HUDEP-2 (cell line): Measurements from ENCODE around the gene TNP2.

ENCODE experiments used
- DNase-seq, 76 experiments: peaks; one replicate each; lab custom pipeline; 2025; ENCODE audit not compliant: unreplicated experiment in 76 of 76; lab: John Stamatoyannopoulos, UW

The TNP2 gene

GRCh38 chr16:11268921-11269375 is at the start of gene TNP2:
Gene TNP2 (minus strand): TSS chr16:11269325. CDS start chr16:11269262, 63 bp downstream.
- DNase-seq, result no peak

DNA sequence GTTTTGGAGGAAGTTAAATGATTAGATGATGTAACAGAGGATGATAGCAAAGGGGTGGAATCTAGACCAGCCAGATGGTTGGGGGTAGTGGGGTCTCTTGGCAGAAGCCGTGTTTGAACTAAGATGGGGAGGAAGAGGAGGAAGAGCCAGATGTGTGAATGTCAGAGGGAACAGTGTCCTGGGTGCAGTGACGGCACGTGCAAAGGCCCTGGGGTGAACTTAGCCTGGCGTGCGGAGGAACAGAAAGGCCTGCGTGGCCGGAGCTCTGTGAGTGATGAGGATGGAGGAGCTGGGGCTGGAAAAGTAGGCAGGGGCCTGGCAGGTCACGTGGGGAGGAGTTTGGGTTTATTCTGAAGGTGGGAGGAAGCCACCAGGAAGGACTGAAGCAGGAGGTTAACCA is 49.7 kb upstream of the TNP2 start:
- no peak for DNase-seq

DNA sequence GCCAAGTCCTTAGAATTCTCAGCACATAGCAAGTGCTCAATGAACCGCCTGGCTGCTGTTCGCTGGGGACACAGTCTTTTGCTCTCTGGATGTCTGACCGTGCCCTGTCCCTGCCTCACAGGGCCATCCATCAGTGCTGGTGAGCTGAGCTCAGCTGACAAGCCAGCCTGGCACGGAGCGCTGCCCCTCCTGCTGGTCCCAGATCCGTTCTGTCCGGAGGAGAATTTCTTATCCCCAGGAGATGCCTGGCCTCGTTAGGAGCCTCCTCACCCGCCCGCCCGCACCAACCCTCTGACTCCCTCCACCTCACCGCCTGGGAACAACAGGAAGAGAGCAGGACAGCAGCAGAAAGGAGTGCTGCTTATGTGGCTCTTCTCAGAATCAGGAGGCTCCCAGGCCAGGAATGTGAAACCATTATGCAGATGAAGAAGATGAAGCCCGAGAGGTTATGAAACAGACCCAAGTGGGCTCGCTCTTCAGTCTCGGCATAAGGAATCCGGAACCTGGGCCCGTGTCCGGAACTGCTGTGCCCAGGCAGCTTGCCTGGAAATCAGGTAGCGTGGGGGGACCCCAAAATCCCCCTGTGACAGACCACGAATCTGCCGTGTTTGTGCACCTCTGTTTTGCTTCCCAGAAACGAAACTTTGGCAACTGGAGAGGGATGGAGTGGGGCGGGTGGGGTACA is 47.3 kb upstream of the TNP2 start:
- DNase-seq, result no peak

- DNase-seq, result no peak
Measured at GRCh38 chr16:11315510-11315909, 46.4 kb upstream of the TNP2 start.

DNA sequence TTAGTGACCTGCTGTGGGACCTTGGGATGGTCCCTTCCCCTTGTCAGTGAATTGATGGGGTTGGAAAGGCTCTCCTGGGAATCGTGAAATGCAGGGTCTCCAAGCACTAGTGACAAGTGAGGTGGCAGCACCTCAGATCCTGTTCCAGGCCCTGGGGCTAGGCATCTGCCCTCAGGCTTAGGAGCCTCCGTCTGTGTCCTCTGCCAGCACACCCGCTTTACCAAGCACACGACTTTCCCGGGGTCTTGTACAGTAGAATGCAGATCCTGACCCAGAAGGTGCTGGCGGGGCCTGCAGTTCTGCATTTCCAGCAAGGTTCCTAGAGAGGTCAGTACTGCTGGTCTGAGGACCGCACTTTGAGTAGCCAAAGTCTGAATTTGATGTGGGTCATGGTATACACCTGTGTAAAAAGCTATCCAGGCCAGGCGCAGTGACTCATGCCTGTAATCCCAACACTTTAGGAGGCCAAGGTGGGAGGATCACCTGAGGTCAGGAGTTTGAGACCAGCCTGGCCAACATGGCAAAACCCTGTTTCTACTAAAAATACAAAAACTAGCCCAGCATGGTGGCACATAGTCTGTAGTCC is 45.3 kb upstream of the TNP2 start:
- DNase-seq, result no peak

DNA sequence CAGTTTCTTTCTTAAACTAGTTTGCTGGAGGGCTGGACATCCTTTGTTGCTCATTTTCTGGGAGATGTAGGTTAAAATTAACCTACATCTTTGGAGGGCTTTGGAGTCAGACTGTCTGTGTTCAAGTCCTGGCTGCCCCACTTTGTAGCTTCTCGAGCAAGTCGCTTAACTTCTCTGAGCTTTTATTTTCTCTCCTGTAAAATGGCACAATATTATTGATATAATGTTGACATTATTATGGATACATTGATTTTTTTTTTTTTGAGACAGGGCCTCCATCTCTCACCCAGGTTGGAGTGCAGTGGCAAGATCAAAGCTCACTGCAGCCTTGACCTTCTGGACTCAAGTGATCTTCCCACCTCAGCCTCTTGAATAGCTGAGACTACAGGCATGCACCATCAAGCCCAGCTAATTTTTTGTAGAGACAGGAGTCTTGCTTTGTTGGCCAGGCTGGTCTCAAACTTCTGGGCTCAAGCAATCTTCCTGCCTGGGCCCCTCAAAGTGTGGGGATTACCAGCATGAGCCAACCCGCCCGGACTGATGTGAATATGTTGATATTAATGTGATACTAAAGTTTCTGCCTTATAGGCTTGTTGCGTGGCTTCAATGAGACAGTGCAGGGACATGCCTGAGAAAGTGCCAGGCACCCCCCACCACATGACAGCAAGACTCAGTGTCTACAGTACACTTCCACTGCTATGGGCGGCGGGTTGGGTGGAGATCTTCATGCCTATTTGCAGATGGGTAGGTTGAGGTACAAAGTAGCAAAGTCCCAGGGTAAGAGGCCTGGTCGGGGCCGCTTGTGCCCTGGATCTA is 44.6 kb upstream of the TNP2 start:
- DNase-seq, result no peak

DNA sequence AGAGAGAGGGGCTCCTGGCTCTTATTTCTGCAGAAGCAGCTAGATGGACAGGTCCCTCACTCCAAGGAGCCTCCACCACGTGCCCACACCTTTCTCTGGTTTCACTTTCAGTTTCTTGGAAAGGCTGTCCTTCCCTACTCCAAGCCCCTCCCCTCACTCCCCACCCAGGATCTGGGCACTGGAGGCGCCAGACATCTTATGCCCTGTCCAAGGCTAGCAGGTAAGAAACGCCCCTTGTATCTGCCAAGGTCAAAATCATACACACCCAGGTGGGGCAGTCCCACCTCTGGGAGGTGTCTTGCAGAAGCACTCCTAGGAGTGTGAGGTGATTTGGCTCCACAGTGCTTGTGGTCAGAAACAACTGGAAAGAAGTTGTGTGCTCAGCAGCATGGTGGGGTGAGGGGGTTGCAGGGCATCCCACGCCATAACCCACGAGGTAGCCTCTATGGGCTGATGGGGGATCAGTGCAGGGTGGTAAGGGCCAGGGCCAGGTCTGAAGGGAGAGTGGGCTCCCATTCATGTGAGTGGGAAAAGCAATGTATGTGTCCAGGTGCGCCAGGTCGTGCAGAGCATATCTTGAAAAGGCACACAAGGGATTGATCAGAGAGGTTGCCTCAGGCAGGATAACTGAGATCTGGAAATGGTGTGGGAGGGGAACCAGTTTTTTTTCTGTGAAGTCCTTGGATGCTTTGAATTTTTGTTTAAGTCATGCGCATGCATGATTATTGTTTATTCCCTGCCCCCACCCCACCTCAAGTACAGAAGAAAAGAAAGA is 43.8 kb upstream of the TNP2 start:
- peak in 7 of 76 experiments; percentile 4 to 23 (median 5) for DNase-seq

GRCh38 chr16:11310997-11311561 is 42.0 kb upstream of the TNP2 start:
- DNase-seq, result peak in 1 of 76 experiments; percentile 9

DNA sequence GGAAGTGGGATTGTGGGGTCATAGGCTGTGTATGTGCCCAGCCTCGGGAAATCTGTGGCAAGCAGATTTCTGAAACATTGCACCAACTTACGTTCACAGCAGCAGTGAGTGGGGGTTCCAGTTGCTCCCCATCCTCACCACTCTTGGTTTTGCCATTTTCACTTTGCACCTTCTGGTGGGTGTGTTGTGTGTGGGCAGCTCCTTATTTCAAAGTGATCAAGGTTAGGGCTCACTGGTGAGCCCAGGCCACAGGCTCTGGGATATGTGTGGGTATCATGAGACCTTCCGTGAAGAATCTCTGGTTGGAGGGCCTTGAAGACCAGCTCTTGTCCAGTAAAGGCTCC is 41.5 kb upstream of the TNP2 start:
- no peak for DNase-seq

DNA sequence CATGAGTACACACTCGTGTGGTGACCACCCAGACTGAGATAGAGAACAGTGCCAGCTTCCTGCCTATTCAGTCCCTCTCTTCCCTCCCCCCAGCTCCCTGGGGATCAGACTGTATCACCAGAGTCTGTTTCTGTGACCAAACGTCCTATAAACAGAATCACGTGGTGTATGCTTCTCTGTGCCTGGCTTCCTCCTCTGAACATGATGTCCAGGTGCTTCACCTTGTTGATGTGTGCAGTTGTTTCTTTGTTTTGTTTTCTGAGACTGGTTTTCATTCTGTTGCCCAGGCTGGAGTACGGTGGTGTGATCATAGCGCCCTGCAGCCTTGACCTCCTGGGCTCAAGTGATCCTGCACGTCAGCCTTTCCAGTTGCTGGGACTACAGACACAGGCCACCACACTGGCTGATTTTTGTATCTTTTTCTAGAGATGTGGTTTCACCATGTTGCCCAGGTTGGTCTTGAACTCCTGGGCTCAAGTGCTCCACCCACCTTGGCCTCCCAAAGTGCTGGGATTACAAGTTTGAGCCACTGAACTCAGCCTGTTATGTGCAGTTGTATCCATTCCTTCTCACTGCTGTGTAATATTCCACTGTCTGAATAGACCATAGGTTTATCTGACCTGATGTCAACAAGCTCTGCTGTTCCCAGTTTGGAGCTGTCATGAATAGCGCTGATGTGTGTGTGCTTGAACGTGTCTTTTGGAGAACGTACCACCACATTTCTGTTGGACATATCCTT is 40.9 kb upstream of the TNP2 start:
- DNase-seq, result no peak

DNA sequence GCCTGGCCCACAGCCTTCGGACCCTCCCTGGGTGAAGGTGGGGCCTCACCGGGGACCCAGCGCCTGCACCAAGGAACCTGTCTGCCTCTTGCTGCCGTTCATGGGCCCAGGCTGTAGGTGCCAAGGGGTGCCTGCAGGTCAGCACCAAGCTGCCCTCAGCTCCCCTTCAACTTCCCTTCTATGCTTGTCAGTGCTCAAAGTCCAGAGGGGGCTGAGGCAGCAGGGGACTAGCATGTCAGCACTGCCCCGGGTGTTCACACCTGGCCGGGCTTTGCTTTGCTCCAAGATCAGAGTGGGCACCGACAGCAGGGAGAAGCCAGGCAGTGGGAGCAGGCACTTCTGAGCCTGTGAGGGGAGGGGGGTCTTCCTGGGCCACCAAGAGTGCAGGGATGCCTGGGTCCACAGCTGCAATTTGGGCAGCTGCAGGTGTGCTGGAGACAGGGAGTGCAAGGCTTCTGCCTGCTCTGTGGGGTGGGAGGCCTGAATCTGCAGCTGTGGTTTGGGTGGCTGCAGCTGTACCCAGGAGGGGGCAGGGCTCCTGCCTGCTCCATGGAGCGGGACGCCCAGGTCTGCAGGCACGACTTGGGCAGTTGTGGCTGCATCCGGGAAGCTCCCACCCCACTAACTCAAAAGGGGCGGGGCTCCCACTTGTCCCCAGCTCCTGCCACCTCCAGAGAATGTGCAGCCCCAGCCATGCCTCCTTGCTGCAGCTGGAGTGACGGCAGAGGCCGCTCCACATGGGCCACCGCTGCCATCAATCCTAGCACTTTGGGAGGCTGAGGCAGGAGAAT is 39.6 kb upstream of the TNP2 start:
- no peak for DNase-seq

GRCh38 chr16:11307639-11308492 is 38.7 kb upstream of the TNP2 start:
- no peak for DNase-seq

DNA sequence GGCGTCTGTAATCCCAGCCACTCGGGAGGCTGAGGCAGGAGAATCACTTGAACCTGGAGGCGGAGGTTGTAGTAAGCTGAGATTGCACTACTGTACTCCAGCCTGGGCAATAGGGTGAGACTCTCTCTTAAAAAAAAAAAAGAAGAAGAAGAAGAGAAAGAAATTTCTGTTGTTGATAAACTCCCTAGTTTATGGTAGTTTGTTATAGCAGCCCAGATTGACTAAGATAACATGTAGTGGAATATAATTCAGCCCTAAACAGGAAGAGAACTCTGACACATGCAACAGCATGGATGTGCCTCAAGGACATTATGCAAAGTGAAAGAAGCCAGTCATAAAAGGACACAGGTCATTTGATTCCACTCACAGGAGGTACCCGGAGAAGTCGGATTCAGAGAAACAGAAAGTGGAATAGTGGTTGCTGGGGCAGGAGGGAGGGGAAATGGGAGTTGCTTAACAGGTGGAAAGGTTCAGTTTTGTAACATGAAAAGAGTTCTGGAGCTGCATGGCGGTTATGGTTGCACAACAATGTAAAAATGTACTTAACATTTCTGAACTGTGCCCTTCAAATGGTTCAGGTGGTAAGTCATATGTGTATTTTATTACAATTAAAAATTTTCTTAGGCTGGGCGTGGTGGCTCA is 38.0 kb upstream of the TNP2 start:
- no peak for DNase-seq

- DNase-seq, result no peak
Measured at GRCh38 chr16:11306381-11306780, 37.3 kb upstream of the TNP2 start.

DNA sequence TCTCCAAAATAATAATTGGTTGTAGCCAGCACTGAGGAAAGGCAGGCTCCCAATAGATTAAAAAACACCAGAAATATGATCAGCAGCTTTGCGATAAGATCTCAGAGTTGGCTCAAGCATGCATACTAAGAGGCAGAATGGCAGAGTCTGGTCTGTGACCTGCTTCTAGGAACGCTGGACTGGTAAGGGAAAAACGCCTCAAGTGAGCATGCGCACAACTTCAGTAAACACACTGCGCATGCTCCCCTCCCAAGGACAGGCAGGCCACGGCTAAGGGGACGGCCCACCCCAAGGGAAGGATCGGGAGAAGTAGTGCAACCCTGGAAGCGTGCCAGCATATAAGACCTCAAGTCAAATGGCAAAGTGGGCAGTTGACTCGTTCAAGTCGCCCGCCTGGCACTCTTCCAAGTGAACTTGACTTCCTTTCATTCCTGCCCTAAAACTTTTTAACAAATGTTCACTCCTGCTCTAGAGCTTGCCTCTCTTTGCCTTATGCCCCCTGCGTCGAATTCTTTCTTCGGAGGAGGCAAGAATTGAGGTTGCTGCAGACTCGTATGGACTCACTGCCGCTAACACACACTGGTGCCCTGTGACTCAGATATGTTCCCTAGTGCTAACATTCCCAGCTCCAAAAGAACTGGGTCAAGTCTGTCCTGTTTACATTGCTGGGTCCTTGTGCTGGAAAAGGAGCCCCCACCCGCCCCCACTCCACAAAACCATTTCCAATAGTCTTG is 34.4 kb upstream of the TNP2 start:
- DNase-seq, result peak in 1 of 76 experiments; percentile 23

DNA sequence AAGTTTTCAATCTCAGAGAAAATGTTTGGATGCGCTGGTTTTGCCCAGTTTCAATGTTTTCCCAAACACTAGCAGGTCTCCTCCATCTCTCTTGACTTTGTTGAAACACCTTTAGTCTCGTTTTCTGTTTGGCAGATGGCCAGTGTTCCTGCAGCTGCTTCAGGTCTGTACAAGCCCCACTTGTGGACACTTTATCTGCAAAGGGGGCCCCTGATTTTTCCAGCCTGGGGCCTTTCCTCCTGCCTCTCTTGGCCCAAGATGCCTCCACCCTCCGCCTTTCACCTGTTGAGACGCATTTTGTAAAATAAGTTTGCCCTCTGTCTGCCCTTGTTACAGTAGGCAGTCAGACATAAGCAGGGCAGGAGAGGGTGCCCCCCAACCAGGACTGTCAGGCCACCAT is 33.9 kb upstream of the TNP2 start:
- no peak for DNase-seq
